K562 (cell line): Measurements from ENCODE around the gene ATP1A2. TPM values are rescaled to one million over a fixed set of nuclear protein-coding genes. Genes with fewer than 3 reads are reported as not detected.

Source experiments
- CTBP1 ChIP-seq: fragments of 450-650 bp; IDR thresholded peaks from 2 replicates; pipeline ENCODE4 v1.6.1; 2016; ENCODE audit warnings: borderline replicate concordance
- CTCF ChIP-seq, 3 experiments: IDR thresholded peaks in 2 of 3; conservative IDR thresholded peaks in 1 of 3; 2 replicates each; pipeline ENCODE4 v1.5.1; 2011 to 2012; ENCODE audit warnings: low read length in 3 of 3, mild to moderate bottlenecking in 3 of 3, control low read depth in 2 of 3, improper control_type of control experiment in 1 of 3, inconsistent platforms in 1 of 3, low read depth in 1 of 3, mixed read lengths in 1 of 3, moderate library complexity in 1 of 3; ENCODE audit not compliant: insufficient read depth in 2 of 3
- CTCFL ChIP-seq: IDR thresholded peaks from 2 replicates; pipeline ENCODE4 v1.6.1; 2011; ENCODE audit warnings: borderline replicate concordance, low read depth, mild to moderate bottlenecking, moderate library complexity, low read length; ENCODE audit not compliant: insufficient read depth, poor library complexity, severe bottlenecking
- DMBX1 ChIP-seq: fragments of 250-450 bp; sonication (Bioruptor Pico); IDR thresholded peaks from 2 replicates; pipeline ENCODE4 v1.8.0; 2022; ENCODE audit warnings: inconsistent platforms, mild to moderate bottlenecking, moderate library complexity, borderline replicate concordance
- HDAC6 ChIP-seq: IDR thresholded peaks from 2 replicates; pipeline ENCODE4 v1.6.1; 2012; ENCODE audit warnings: low read depth, mild to moderate bottlenecking, control low read depth, inconsistent platforms, low read length, moderate library complexity
- ILF3 ChIP-seq: fragments of 450-650 bp; IDR thresholded peaks from 2 replicates; pipeline ENCODE4 v1.6.1; 2018; ENCODE audit warnings: antibody characterized with exemption, mild to moderate bottlenecking, moderate library complexity, borderline replicate concordance
- KDM1A ChIP-seq, 2 experiments: fragments of 450-650 bp; IDR thresholded peaks; 2 replicates each; pipeline ENCODE4 v1.6.1; 2016; ENCODE audit warnings: mild to moderate bottlenecking in 2 of 2
- MBD1 ChIP-seq: fragments of 250-450 bp; sonication (Bioruptor Pico); IDR thresholded peaks from 2 replicates; pipeline ENCODE4 v1.8.0; 2022; ENCODE audit warnings: inconsistent platforms
- MECOM ChIP-seq: fragments of 250-450 bp; sonication (Bioruptor Pico); IDR thresholded peaks from 2 replicates; pipeline ENCODE4 v1.8.0; 2022; ENCODE audit warnings: inconsistent platforms
- PHTF2 ChIP-seq: fragments of 250-450 bp; sonication (Bioruptor Pico); IDR thresholded peaks from 2 replicates; pipeline ENCODE4 v1.5.0; 2021; ENCODE audit warnings: mild to moderate bottlenecking
- SMC3 ChIP-seq: conservative IDR thresholded peaks from 2 replicates; pipeline ENCODE4 v1.6.1; 2011; ENCODE audit warnings: low read depth, low read length, improper control_type of control experiment; ENCODE audit not compliant: insufficient read depth
- TARDBP ChIP-seq: fragments of 450-650 bp; IDR thresholded peaks from 2 replicates; pipeline ENCODE4 v1.6.1; 2016
- ZNF347 ChIP-seq: fragments of 450-650 bp; formaldehyde crosslinking; IDR thresholded peaks from 2 replicates; pipeline ENCODE4 v1.4.0; 2020; ENCODE audit warnings: low read depth, mild to moderate bottlenecking, moderate library complexity
- ZNF354B ChIP-seq: fragments of 250-450 bp; sonication (Bioruptor Pico); IDR thresholded peaks from 2 replicates; pipeline ENCODE4 v1.4.0; 2020
- ZNF445 ChIP-seq: fragments of 250-450 bp; sonication (Bioruptor Pico); IDR thresholded peaks from 2 replicates; pipeline ENCODE4 v1.4.0; 2020; ENCODE audit warnings: low read depth, mild to moderate bottlenecking, moderate library complexity
- ZNF584 ChIP-seq: fragments of 200-800 bp; sonication (Bioruptor generic); IDR thresholded peaks from 2 replicates; pipeline ENCODE4 v1.6.1; 2016; ENCODE audit warnings: low read depth, mild to moderate bottlenecking, missing genetic modification characterization, missing compliant biosample characterization
- ZNF77 ChIP-seq: fragments of 250-450 bp; sonication (Bioruptor Pico); IDR thresholded peaks from 2 replicates; pipeline ENCODE4 v1.5.0; 2020
- polyA plus RNA-seq, 8 experiments: library from polyadenylated mRNA; depleted of rRNA in 4 of 8; stranded (reverse) in 5 of 8; unstranded in 3 of 8; fragments of >200 nt; fragmentation: Nextera tagmentation in 2 of 8; fragmentation: Illumina TruSeq in 1 of 8; extraction: Ambion mirVana in 2 of 8; extraction: Trizol in 1 of 8; gene quantifications; 2 replicates each; pipeline versions ENCODE4 v1.2.1 to v1.2.3, GENCODE V29; 2011 to 2014; ENCODE audit warnings: inconsistent platforms in 1 of 8, missing spikeins in 1 of 8
- total RNA-seq, 7 experiments: library from RNA; depleted of rRNA in 6 of 7; stranded (reverse); fragments of >200 nt in 6 of 7; fragmentation: Illumina TruSeq in 2 of 7; extraction: Trizol in 2 of 7; gene quantifications; 2 replicates each; pipeline versions ENCODE4 v1.2.1 to v1.2.3, GENCODE V29; 2011 to 2021; ENCODE audit warnings: low replicate concordance in 1 of 7

The ATP1A2 gene
- total and polyA plus RNA-seq, 9 of the 15 experiments (the other 6 are each of a cell fraction or from before 2014, with no cell fraction given) = 0.04 to 0.11 (median 0.09) TPM; not detected in 6

DNA sequence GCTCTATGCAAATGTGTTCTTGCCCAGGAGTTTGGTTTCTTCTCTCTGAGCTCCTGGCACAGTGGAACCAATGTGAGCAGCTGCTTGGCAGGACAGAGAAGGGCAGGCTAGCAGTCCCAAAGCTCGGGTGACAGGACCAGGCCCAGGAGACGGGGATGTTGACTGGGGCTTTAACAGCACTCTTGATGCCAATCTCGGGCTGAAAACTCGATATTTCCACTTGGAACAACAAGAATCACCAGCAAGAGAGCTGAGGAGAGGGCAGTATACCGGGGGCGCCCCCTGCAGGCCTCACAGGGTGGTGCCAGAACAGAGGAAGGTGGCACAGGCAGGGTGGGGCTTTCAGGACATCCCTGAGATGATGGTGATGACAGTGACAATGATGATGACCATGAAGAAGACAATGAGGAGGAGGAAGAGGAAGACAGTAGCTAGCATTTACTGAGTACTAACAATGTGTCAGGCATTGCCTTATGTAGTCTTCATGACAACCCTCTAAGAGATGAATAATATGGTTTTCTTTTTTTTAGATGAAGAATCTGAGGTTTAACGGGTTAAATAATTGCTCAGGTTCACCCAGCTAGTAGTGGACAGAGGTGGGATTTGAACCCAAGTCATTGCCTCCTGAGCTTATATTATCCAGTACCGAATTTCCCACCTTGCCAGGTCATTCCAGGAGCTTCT is 36.9 kb upstream of the ATP1A2 start (continued):
- TF ChIP-seq CTCFL = peak; percentile 35
- TF ChIP-seq DMBX1 (CRISPR knock-in tag) = no peak
- no peak for TF ChIP-seq HDAC6
- no peak for TF ChIP-seq TARDBP
- no peak for TF ChIP-seq PHTF2 (CRISPR knock-in tag)
- TF ChIP-seq CTCF (IDR thresholded peaks at IDR 0.05 in 2 of 3, conservative IDR thresholded peaks at IDR 0.05 in 1 of 3; ENCODE audit: insufficient read depth in 2 of 3, low read depth in 1 of 3, low read length in 3 of 3) = peak; percentile 86 to 97 (median 88)
- TF ChIP-seq ZNF347 = no peak
- TF ChIP-seq ILF3 = no peak
- peak; percentile 74 for TF ChIP-seq SMC3
- no peak for TF ChIP-seq ZNF584 (CRISPR knock-in tag)
- TF ChIP-seq ZNF77 (CRISPR knock-in tag) = no peak
- TF ChIP-seq MECOM (CRISPR knock-in tag) = 0 out of 2 replicates have a peak, but pooled peaks have one; percentile 27
- no peak for TF ChIP-seq ZNF445 (CRISPR knock-in tag)
- peak; percentile 17 to 18; a peak in 1 of 4 replicates for TF ChIP-seq KDM1A (IDR thresholded peaks at IDR 0.05)
- TF ChIP-seq MBD1 (CRISPR knock-in tag) = no peak
- TF ChIP-seq ZNF354B (CRISPR knock-in tag) = no peak
- peak; percentile 84 for TF ChIP-seq CTBP1
